Measurements from ENCODE around the gene UNC50.

DNA sequence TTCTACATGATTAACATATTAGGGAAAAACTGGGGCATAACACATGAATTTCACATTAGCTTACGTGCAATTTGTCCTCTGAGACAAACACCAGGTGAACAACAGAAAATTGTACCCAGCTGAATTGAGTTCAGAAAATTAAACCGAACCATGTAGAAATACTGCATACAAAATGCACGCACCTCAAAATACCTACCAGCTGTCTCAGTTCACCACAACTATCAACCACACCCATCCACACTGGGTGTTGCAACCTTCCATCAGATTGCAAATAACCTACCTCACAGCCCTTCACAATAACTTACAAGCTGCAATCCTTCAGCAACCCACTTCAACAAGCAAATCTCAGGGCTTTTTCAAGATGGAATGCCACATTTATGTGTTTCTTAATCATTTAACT, 55.9 kb downstream of the UNC50 start:
- TF ChIP-seq, protein P1, sequence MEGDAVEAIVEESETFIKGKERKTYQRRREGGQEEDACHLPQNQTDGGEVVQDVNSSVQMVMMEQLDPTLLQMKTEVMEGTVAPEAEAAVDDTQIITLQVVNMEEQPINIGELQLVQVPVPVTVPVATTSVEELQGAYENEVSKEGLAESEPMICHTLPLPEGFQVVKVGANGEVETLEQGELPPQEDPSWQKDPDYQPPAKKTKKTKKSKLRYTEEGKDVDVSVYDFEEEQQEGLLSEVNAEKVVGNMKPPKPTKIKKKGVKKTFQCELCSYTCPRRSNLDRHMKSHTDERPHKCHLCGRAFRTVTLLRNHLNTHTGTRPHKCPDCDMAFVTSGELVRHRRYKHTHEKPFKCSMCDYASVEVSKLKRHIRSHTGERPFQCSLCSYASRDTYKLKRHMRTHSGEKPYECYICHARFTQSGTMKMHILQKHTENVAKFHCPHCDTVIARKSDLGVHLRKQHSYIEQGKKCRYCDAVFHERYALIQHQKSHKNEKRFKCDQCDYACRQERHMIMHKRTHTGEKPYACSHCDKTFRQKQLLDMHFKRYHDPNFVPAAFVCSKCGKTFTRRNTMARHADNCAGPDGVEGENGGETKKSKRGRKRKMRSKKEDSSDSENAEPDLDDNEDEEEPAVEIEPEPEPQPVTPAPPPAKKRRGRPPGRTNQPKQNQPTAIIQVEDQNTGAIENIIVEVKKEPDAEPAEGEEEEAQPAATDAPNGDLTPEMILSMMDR (IDR thresholded peaks at IDR 0.05) = no peak
- no peak for TF ChIP-seq EZH2 (IDR thresholded peaks at IDR 0.05)
- no peak for TF ChIP-seq EZH2phosphoT487 (IDR thresholded peaks at IDR 0.05)
